Measurements from ENCODE around the gene RHNO1. TPM values are rescaled to one million over a fixed set of nuclear protein-coding genes. Genes with fewer than 3 reads are reported as not detected.

RHNO1 gene, protein sequence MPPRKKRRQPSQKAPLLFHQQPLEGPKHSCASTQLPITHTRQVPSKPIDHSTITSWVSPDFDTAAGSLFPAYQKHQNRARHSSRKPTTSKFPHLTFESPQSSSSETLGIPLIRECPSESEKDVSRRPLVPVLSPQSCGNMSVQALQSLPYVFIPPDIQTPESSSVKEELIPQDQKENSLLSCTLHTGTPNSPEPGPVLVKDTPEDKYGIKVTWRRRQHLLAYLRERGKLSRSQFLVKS
- polyA plus RNA-seq: 10 to 100 TPM; 15.7 to 25.1 (median 19.6) TPM
- long read RNA-seq, donor 1, transcript RHNO1-210 (1 exons, 1,008 nt): minor isoform, 13 of 46 reads
- long read RNA-seq, donor 1, transcript RHNO1-204 (3 exons, 1,870 nt): major isoform, 22 of 46 reads
- long read RNA-seq, donor 1, partial matches to known transcripts: 6 of 46 reads
- long read RNA-seq, donor 1, other reads (novel, unspliced or antisense): 0 of 46 reads
- long read RNA-seq, donor 2, partial matches to known transcripts: 0 of 8 reads
- long read RNA-seq, donor 2, other reads (novel, unspliced or antisense): 0 of 8 reads
- long read RNA-seq, donor 3, transcript RHNO1-210 (1 exons, 1,008 nt): major isoform, 9 of 13 reads
- long read RNA-seq, donor 3, partial matches to known transcripts: 0 of 13 reads
- long read RNA-seq, donor 3, other reads (novel, unspliced or antisense): 0 of 13 reads
- long read RNA-seq, donor 4: 0 reads
- long read RNA-seq, donor 5, partial matches to known transcripts: 0 of 2 reads
- long read RNA-seq, donor 5, other reads (novel, unspliced or antisense): 0 of 2 reads
- long read RNA-seq, donor 6, transcript RHNO1-204 (3 exons, 1,870 nt): major isoform, 9 of 15 reads
- long read RNA-seq, donor 6, partial matches to known transcripts: 0 of 15 reads
- long read RNA-seq, donor 6, other reads (novel, unspliced or antisense): 0 of 15 reads
- long read RNA-seq, donor 7: 0 reads
- long read RNA-seq, donor 8, partial matches to known transcripts: 0 of 3 reads
- long read RNA-seq, donor 8, other reads (novel, unspliced or antisense): 0 of 3 reads
- long read RNA-seq, donor 9, partial matches to known transcripts: 0 of 3 reads
- long read RNA-seq, donor 9, other reads (novel, unspliced or antisense): 0 of 3 reads
- long read RNA-seq, donor 10, transcript RHNO1-210 (1 exons, 1,008 nt): minor isoform, 7 of 23 reads
- long read RNA-seq, donor 10, transcript RHNO1-204 (3 exons, 1,870 nt): major isoform, 15 of 23 reads
- long read RNA-seq, donor 10, partial matches to known transcripts: 0 of 23 reads
- long read RNA-seq, donor 10, other reads (novel, unspliced or antisense): 0 of 23 reads

DNA sequence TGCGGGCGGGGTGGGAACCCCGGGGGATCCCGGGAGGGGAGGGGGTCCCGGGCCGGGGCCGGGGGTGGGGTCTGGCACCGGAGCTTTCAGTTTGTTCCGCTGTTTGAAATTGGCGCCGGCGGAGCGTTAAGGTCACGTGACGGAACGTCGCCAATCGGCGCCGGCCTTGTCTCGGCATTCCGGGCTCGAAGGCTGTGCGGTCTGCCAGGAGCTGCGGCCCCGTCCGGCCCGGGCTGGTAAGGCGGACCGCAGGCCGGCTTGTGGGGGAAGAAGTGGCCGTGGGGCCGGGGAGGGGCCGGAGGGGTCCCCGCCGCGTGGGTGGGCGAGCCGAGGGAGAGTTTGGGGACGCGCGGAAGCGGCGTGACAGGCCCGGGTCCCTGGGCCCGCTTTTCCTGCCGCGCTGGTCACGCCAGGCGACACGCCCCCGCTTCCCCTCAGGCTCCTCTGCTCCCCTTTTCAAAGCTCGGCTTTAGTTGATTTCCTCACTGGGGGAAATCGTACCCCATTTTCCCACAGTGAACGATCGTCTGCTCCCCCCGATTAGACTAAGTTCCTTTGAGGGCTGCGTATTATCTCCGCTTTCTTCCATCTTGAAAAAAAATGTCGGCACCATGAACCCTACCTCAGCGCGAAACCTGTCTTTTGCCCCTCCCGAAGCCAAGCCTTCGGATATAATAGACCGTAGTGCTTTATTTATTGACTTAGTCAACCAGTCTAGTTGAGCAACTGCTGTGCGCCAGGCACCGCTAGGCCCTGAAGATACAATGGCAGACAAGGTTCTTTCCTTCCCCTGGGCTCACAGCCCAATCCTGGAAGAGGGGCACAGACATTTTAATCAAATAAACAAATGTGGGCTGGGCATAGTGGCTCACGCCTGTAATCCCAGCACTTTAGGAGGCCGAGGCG lies at the start of gene RHNO1, which contains the start of gene FOXM1:
RHNO1 (plus strand) TSS at position 177 of the 906 bp plus-strand sequence. CDS start 8,144 bp downstream, outside the sequence.
FOXM1 (minus strand) TSS at position 128 of the 906 bp plus-strand sequence. CDS start 2,696 bp downstream, outside the sequence.
- FAIRE-seq: no peak
- 0 to 1% (median 0%) methylated on average over 56 to 70 of the region's 70 CpGs for WGBS, 3 donors
- DNase-seq: peak; percentile 90 to 94
- peaks cover 0 to 19% (median 0%) of the 10 kb centered on the region in 3 donors for H3K36me3 ChIP-seq (ENCODE audit: control insufficient read depth in 3 of 3, insufficient read depth in 2 of 3, low read depth in 1 of 3, low read length in 3 of 3)
- peak within 1 kb of the TSS; percentile 83 to 98 (median 90) for H3K4me3 ChIP-seq (ENCODE audit: low read depth in 1 of 3, low read length in 3 of 3)
- peaks cover 0 to 10% (median 4%) of the 10 kb centered on the region in 3 donors for H3K4me1 ChIP-seq (ENCODE audit: control insufficient read depth in 3 of 3, insufficient read depth in 2 of 3, low read depth in 1 of 3, low read length in 2 of 3)
- no peaks in the 10 kb centered on the region for H3K27me3 ChIP-seq (ENCODE audit: control insufficient read depth in 3 of 3, insufficient read depth in 3 of 3, low read length in 3 of 3)
- H3K9me3 ChIP-seq (ENCODE audit: control insufficient read depth in 2 of 2, insufficient read depth in 1 of 2, low read depth in 1 of 2, low read length in 1 of 2): no peaks in the 10 kb centered on the region
- peak within 1 kb of the TSS; percentile 91 to 97 (median 93) for H3K27ac ChIP-seq (ENCODE audit: low read depth in 1 of 3, low read length in 2 of 3)

DNA sequence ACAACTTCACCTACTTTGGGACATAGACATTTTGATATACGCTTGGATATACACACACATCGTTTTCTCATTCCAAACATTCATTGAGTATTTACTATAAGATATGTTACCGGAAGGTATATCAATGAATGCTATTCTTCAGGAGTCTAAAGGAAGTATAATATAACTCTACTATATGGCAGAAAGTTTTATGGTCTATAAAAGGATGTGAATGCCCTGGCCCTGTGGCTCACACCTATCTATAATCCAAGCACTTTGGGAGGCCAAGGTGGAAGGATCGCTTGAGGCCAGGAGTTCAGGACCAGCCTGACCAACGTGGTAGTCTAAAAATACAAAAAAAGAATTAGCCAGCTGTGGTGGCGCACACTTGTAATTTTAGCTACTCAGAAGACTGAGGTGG lies 47.7 kb upstream of the RHNO1 start:
- no peaks in the 10 kb centered on the region for H3K4me1 ChIP-seq (ENCODE audit: control insufficient read depth in 3 of 3, insufficient read depth in 2 of 3, low read depth in 1 of 3, low read length in 2 of 3)
- H3K9me3 ChIP-seq (ENCODE audit: control insufficient read depth in 2 of 2, insufficient read depth in 1 of 2, low read depth in 1 of 2, low read length in 1 of 2): no peaks in the 10 kb centered on the region
- no peak for DNase-seq
- 88 to 92% (median 91%) methylated on average over 6 of the region's 6 CpGs for WGBS, 3 donors
- H3K27me3 ChIP-seq (ENCODE audit: control insufficient read depth in 3 of 3, insufficient read depth in 3 of 3, low read length in 3 of 3): no peaks in the 10 kb centered on the region
- no peak overlapping the region for H3K4me3 ChIP-seq (ENCODE audit: low read depth in 1 of 3, low read length in 3 of 3)
- no peak overlapping the region for H3K27ac ChIP-seq (ENCODE audit: low read depth in 1 of 3, low read length in 2 of 3)
- peaks cover 10 to 47% (median 14%) of the 10 kb centered on the region in 3 donors for H3K36me3 ChIP-seq (ENCODE audit: control insufficient read depth in 3 of 3, insufficient read depth in 2 of 3, low read depth in 1 of 3, low read length in 3 of 3)
- FAIRE-seq: no peak

DNA sequence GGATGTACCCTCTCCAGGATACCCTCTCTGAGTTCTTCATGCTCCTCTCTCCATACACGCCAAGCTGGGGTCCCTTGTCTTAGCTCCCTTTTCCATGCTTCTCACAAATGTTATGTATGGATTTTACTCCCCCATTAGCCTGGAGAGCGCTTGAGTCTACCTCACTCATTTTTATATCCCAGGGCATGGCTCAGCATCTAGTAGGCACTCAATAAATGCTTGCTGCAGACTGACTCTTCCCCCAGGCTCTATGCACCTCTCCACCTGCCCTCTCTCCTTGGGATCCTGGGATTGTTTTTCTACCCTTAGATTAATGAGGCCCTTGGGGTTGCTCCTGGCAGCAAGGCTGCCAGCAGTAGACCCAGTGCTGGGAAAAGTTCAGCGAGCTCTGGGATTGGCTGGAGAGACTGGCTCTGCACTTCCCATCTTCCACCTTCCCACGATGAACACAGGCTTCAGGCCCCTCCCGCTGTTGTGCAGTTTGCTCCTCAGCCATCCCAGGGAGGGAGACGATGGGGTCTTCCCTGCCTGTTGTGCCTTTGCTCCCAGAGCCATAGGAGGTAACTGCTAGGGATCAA lies 44.4 kb upstream of the RHNO1 start:
- Histone ChIP-seq H3K27me3 (ENCODE audit: control insufficient read depth in 3 of 3, insufficient read depth in 3 of 3, low read length in 3 of 3) (no peaks in the 10 kb centered on the region), H3K9me3 (ENCODE audit: control insufficient read depth in 2 of 2, insufficient read depth in 1 of 2, low read depth in 1 of 2, low read length in 1 of 2) (no peaks in the 10 kb centered on the region), H3K27ac (ENCODE audit: low read depth in 1 of 3, low read length in 2 of 3) (no peak overlapping the region), H3K36me3 (ENCODE audit: control insufficient read depth in 3 of 3, insufficient read depth in 2 of 3, low read depth in 1 of 3, low read length in 3 of 3) (peaks cover 7 to 21% (median 7%) of the 10 kb centered on the region in 3 donors), H3K4me3 (ENCODE audit: low read depth in 1 of 3, low read length in 3 of 3) (no peak overlapping the region), H3K4me1 (ENCODE audit: control insufficient read depth in 3 of 3, insufficient read depth in 2 of 3, low read depth in 1 of 3, low read length in 2 of 3) (peaks cover 0 to 5% (median 0%) of the 10 kb centered on the region in 3 donors)
- no peak for FAIRE-seq
- no peak for DNase-seq
- 76 to 86% (median 77%) methylated on average over 6 of the region's 6 CpGs for WGBS, 3 donors

DNA sequence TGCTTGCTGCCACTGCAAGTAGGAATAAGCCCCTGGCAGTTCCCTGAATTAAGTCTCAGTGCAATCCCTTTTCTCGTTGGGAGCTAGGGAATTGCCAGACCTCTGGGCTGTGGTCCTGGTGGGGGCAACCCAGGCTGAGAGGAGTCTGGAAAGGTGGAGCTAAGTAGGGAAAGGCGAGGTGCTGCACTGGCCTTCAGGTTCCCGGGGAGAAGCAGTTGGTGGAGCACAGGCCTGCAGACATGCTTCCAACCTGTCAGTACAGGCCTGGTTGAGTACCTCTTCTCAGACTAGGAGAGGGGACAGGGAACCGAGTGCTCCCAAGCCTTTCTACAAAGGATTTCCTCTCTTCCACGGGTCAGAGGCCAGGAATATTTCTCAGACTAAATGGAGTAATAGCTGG lies 43.7 kb upstream of the RHNO1 start:
- no peak overlapping the region for H3K4me3 ChIP-seq (ENCODE audit: low read depth in 1 of 3, low read length in 3 of 3)
- DNase-seq: no peak
- WGBS, 3 donors: 51 to 68% (median 64%) methylated on average over 5 of the region's 5 CpGs
- FAIRE-seq: no peak
- H3K9me3 ChIP-seq (ENCODE audit: control insufficient read depth in 2 of 2, insufficient read depth in 1 of 2, low read depth in 1 of 2, low read length in 1 of 2): no peaks in the 10 kb centered on the region
- H3K27me3 ChIP-seq (ENCODE audit: control insufficient read depth in 3 of 3, insufficient read depth in 3 of 3, low read length in 3 of 3): no peaks in the 10 kb centered on the region
- peaks cover under 1 to 14% (median 7%) of the 10 kb centered on the region in 3 donors for H3K36me3 ChIP-seq (ENCODE audit: control insufficient read depth in 3 of 3, insufficient read depth in 2 of 3, low read depth in 1 of 3, low read length in 3 of 3)
- H3K27ac ChIP-seq (ENCODE audit: low read depth in 1 of 3, low read length in 2 of 3): no peak overlapping the region
- H3K4me1 ChIP-seq (ENCODE audit: control insufficient read depth in 3 of 3, insufficient read depth in 2 of 3, low read depth in 1 of 3, low read length in 2 of 3): peaks cover 0 to 5% (median 0%) of the 10 kb centered on the region in 3 donors

DNA sequence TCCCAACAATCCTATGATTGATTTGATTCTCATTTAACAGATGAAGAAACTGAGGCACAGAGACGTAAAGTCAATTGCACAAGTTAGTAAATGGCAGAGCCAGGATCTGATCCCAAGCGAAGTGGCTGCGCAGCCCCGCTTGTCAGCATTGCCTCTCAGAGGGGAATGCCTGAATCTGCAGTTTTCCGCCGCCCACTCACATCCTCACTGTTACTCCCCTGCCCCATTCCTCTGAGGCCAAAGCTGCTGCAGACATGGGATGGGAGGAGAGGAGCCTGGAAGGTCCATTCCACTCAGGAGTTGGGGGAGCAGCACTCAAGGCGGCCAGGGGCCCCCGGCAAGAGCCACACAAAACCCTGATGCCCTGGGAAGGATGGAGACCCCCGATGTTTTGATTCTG lies 43.2 kb upstream of the RHNO1 start:
- no peak for DNase-seq
- peaks cover 0 to 13% (median 7%) of the 10 kb centered on the region in 3 donors for H3K36me3 ChIP-seq (ENCODE audit: control insufficient read depth in 3 of 3, insufficient read depth in 2 of 3, low read depth in 1 of 3, low read length in 3 of 3)
- H3K27me3 ChIP-seq (ENCODE audit: control insufficient read depth in 3 of 3, insufficient read depth in 3 of 3, low read length in 3 of 3): no peaks in the 10 kb centered on the region
- H3K9me3 ChIP-seq (ENCODE audit: control insufficient read depth in 2 of 2, insufficient read depth in 1 of 2, low read depth in 1 of 2, low read length in 1 of 2): no peaks in the 10 kb centered on the region
- FAIRE-seq: no peak
- H3K4me3 ChIP-seq (ENCODE audit: low read depth in 1 of 3, low read length in 3 of 3): no peak overlapping the region
- H3K4me1 ChIP-seq (ENCODE audit: control insufficient read depth in 3 of 3, insufficient read depth in 2 of 3, low read depth in 1 of 3, low read length in 2 of 3): peaks cover 0 to 5% (median 0%) of the 10 kb centered on the region in 3 donors
- H3K27ac ChIP-seq (ENCODE audit: low read depth in 1 of 3, low read length in 2 of 3): no peak overlapping the region
- WGBS, 3 donors: 64 to 92% (median 91%) methylated on average over 9 of the region's 9 CpGs

DNA sequence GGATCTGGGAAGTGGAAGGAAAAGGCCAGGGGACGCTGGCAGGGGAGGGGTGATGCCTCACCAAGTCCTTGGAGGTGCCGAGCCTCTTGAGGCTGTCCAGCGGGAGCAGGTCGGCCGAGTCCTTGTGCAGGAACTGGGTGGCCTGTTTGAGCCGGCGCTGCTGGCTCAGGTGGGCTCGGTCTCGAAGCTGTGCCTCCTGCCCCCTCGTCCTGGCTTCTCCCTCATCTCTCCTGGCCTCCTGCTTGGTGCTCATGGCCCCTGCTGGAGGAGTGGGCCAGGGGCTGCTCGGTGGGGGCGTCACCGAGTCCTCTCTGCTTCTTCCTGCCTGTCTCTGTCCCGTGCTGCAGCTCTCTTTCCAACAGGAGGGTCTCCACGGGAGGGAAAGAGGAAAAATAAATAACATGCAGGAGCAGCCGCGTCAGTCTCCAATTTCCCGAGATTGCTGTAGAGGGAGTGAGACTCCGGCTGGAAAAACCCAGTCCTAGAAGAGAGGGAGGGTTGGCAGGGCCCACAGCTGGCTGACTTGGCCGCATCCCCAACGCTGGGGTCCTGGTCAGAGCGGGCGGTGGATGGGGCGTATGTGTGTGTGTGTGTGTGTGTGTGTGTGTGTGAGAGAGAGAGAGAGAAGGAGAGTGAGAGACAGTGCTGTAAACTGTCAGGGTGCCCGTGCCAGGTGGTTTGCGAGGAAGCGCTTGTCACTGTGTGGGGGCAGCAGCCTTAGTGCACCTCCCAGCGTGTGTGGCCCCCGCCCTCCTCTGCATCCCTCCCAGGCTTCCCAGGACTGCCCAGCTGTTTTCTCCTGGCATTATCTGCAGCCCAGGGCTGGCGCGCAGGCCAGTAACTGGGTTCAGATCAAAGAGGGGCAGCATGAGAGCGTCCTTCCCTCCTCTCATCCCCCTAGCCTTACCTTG lies 42.2 kb upstream of the RHNO1 start, which contains the start of gene NRIP2:
NRIP2 (minus strand) TSS at position 455 of the 911 bp plus-strand sequence; CDS start at position 403, 52 bp downstream.
- WGBS, 3 donors: 18 to 22% (median 21%) methylated on average over 26 to 32 of the region's 32 CpGs
- Histone ChIP-seq H3K27me3 (ENCODE audit: control insufficient read depth in 3 of 3, insufficient read depth in 3 of 3, low read length in 3 of 3) (no peaks in the 10 kb centered on the region), H3K36me3 (ENCODE audit: control insufficient read depth in 3 of 3, insufficient read depth in 2 of 3, low read depth in 1 of 3, low read length in 3 of 3) (peaks cover 0 to 14% (median 7%) of the 10 kb centered on the region in 3 donors), H3K4me1 (ENCODE audit: control insufficient read depth in 3 of 3, insufficient read depth in 2 of 3, low read depth in 1 of 3, low read length in 2 of 3) (peaks cover 0 to 5% (median 0%) of the 10 kb centered on the region in 3 donors), H3K4me3 (ENCODE audit: low read depth in 1 of 3, low read length in 3 of 3) (no peak within 1 kb of the TSS), H3K9me3 (ENCODE audit: control insufficient read depth in 2 of 2, insufficient read depth in 1 of 2, low read depth in 1 of 2, low read length in 1 of 2) (no peaks in the 10 kb centered on the region), H3K27ac (ENCODE audit: low read depth in 1 of 3, low read length in 2 of 3) (no peak within 1 kb of the TSS)
- DNase-seq: peak in 1 of 2 donors; percentile 46
- no peak for FAIRE-seq

All from small intestine (tissue), 16 donors.